Subcutaneous abdominal adipose tissue (tissue), 5 donors: ENCODE results near the gene APOBEC2.

ENCODE experiments used
- H3K27ac ChIP-seq: one replicate; pipeline ENCODE4 v1.7.0; 2013; ENCODE audit warnings: low read depth, mild to moderate bottlenecking, inconsistent platforms, low read length, moderate library complexity
- H3K27me3 ChIP-seq, 5 donors: one replicate each; pipeline ENCODE4 v1.7.0; 2013; ENCODE audit warnings: low read length in 5 of 5, inconsistent platforms in 1 of 5; ENCODE audit not compliant: control insufficient read depth in 5 of 5, insufficient read depth in 4 of 5
- H3K36me3 ChIP-seq, 5 donors: one replicate each; pipeline ENCODE4 v1.7.0; 2013; ENCODE audit warnings: low read length in 5 of 5; ENCODE audit not compliant: control insufficient read depth in 5 of 5, insufficient read depth in 5 of 5
- H3K4me1 ChIP-seq, 5 donors: one replicate each; pipeline ENCODE4 v1.7.0; 2013; ENCODE audit warnings: low read length in 5 of 5, mild to moderate bottlenecking in 3 of 5, moderate library complexity in 1 of 5; ENCODE audit not compliant: control insufficient read depth in 5 of 5, insufficient read depth in 5 of 5
- H3K4me3 ChIP-seq, 5 donors: one replicate each; pipeline ENCODE4 v1.7.0; 2013; ENCODE audit warnings: low read length in 5 of 5, low read depth in 1 of 5
- H3K9ac ChIP-seq, 5 donors: one replicate each; pipeline ENCODE4 v1.7.0; 2013; ENCODE audit warnings: low read length in 5 of 5, mild to moderate bottlenecking in 4 of 5, moderate library complexity in 3 of 5
- H3K9me3 ChIP-seq, 5 donors: one replicate each; pipeline ENCODE4 v1.7.0; 2013; ENCODE audit warnings: low read length in 5 of 5; ENCODE audit not compliant: control insufficient read depth in 5 of 5
- donor health status: healthy.
- donor health status: healthy.
- donor health status: healthy.
- donor health status: healthy.
- donor health status: healthy.

Gene APOBEC2

DNA sequence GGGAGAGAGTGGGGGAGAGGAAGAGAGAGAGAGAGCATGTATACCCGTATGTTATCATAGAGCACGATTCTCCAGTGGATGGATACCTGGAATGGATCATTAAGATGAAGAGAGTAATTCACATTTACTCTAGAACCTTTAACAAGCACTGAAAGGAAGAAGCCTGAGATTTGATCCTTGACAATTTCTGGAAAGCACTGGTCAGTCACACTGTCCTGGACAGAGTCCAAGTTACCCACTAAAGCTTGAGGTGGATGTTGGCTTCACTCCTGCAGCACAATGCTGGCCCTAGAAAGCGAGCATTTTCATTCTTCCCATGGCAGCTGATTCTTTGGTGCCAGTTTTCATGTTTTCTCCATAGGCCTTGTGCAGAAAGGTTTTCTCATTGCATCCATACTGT, 45.4 kb downstream of the APOBEC2 start:
- no peak overlapping the region for H3K4me3 ChIP-seq
- H3K4me1 ChIP-seq: peaks cover 0 to 5% (median 3%) of the 10 kb centered on the region in 5 donors
- H3K9me3 ChIP-seq: no peaks in the 10 kb centered on the region
- H3K27ac ChIP-seq: no peak overlapping the region
- no peak overlapping the region for H3K9ac ChIP-seq
- peaks cover 46 to 85% (median 60%) of the 10 kb centered on the region in 5 donors for H3K36me3 ChIP-seq
- H3K27me3 ChIP-seq: no peaks in the 10 kb centered on the region

DNA sequence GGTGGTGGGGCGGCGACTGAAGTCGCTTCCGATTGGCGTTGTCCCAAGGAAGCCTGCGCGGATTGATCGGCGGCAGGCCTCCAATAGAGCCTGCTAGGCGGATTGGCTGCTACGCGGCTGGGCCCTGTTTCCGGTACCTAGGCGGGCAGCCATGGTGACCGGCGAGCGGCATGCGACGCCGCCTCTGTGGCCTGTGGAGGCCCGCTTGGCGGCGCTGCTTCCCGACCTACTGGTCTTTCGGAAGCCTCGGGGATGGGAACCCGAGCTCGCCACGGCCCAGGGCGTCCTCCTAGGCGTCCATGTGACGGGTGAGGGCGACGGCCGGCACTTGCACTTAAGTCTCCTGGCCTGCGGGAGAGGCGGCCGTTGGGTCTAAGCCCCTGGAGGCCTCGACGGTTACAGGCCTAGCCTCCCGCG, 47.9 kb downstream of the APOBEC2 start:
- H3K36me3 ChIP-seq: peaks cover 35 to 60% (median 37%) of the 10 kb centered on the region in 5 donors
- H3K4me1 ChIP-seq: no peaks in the 10 kb centered on the region

DNA sequence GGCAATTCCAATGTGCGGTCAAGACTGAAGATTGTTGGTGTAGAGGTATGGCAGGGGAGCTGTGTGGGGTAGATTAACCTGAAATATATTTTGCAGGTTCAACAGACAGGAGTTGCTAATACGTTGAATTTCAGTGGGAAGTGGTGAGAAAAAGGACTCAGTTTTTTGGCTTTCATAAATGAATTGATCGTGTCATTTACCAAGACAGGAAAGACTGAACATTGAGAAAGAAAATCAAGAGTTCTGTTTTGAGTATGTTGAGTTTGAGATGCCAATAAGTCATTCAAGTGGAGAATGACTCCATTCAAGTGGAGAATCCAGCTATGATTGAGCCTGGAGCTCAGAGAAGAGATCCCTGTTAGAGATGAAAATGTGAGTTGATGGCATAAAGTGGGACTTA, 50.8 kb downstream of the APOBEC2 start:
- Histone ChIP-seq H3K27me3 (no peaks in the 10 kb centered on the region), H3K4me3 (no peak overlapping the region), H3K4me1 (no peaks in the 10 kb centered on the region)

More for the DNA sequence above, 47.9 kb downstream of the APOBEC2 start:
- H3K27me3 ChIP-seq: no peaks in the 10 kb centered on the region
- no peak overlapping the region for H3K9ac ChIP-seq
- no peak overlapping the region for H3K4me3 ChIP-seq
- no peaks in the 10 kb centered on the region for H3K9me3 ChIP-seq
- H3K27ac ChIP-seq: no peak overlapping the region

DNA sequence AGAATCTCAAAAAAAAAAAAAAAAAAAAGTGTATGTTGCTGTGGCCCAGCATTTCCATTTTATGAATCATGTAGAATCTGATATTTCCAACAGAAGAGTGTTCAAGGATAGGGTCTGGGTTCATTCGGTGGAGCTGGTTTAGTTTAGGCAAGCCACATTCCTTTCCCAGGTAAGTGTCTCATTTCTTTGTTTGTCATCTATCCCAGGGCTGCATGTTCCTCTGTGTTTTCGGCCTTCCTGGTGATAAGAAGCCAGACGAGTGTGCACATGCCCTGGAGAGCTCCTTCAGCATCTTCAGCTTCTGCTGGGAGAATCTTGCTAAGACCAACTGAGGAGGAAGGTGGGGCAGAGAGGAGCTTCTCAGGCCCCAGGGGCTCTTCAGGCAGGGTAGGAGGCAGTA, 58.0 kb downstream of the APOBEC2 start:
- Histone ChIP-seq H3K9ac (no peak overlapping the region), H3K27ac (no peak overlapping the region), H3K9me3 (no peaks in the 10 kb centered on the region), H3K27me3 (no peaks in the 10 kb centered on the region), H3K4me3 (no peak overlapping the region), H3K4me1 (no peaks in the 10 kb centered on the region), H3K36me3 (peaks cover 0 to 8% (median 6%) of the 10 kb centered on the region in 5 donors)

More for the DNA sequence above, 50.8 kb downstream of the APOBEC2 start:
- Histone ChIP-seq H3K9me3 (no peaks in the 10 kb centered on the region), H3K9ac (no peak overlapping the region), H3K27ac (no peak overlapping the region), H3K36me3 (peaks cover 6 to 30% (median 13%) of the 10 kb centered on the region in 5 donors)
